Measurements from ENCODE around the gene EPHB1. TPM values are rescaled to one million over a fixed set of nuclear protein-coding genes. Genes with fewer than 3 reads are reported as not detected.
"Not testable (repeated sequence)": the region's sequence is repeated elsewhere in the genome, so short reads cannot be mapped to it uniquely, and the experiment has no call there.

The EPHB1 gene
- total RNA-seq, 2 experiments from 2014 or later = 0.39 to 0.91 TPM

- no peaks in the 10 kb centered on the region for H3K36me3 Mint-ChIP-seq
- no peak overlapping the region for H3K4me3 Mint-ChIP-seq
- ATAC-seq (ENCODE audit: low read depth) = no peak
- H3K27ac Mint-ChIP-seq = no peak overlapping the region
- H3K4me1 Mint-ChIP-seq = no peaks in the 10 kb centered on the region
- H3K9me3 Mint-ChIP-seq = no peaks in the 10 kb centered on the region
- no peak for DNase-seq
- peaks cover 10% of the 10 kb centered on the region for H3K27me3 Mint-ChIP-seq
- POLR2A ChIA-PET = no interaction called here
Observed at GRCh38 chr3:134992180-134992579, 197.1 kb downstream of the EPHB1 start.

- no peaks in the 10 kb centered on the region for H3K9me3 Mint-ChIP-seq
- H3K36me3 Mint-ChIP-seq = no peaks in the 10 kb centered on the region
- no peak overlapping the region for H3K27ac Mint-ChIP-seq
- H3K4me3 Mint-ChIP-seq = no peak overlapping the region
- no peaks in the 10 kb centered on the region for H3K4me1 Mint-ChIP-seq
- peaks cover 10% of the 10 kb centered on the region for H3K27me3 Mint-ChIP-seq
- POLR2A ChIA-PET = no interaction called here
- no peak for ATAC-seq (ENCODE audit: low read depth)
- no peak for DNase-seq
Observed at GRCh38 chr3:134992586-134992985, 197.5 kb downstream of the EPHB1 start.

- DNase-seq = no peak
- H3K4me1 Mint-ChIP-seq = no peaks in the 10 kb centered on the region
- H3K36me3 Mint-ChIP-seq = no peaks in the 10 kb centered on the region
- H3K4me3 Mint-ChIP-seq = no peak overlapping the region
- peaks cover 10% of the 10 kb centered on the region for H3K27me3 Mint-ChIP-seq
- no peak overlapping the region for H3K27ac Mint-ChIP-seq
- ATAC-seq (ENCODE audit: low read depth) = no peak
- no peaks in the 10 kb centered on the region for H3K9me3 Mint-ChIP-seq
- POLR2A ChIA-PET = no interaction called here
Observed at GRCh38 chr3:134993011-134993410, 198.0 kb downstream of the EPHB1 start.

- POLR2A ChIA-PET = no interaction called here
- DNase-seq (no peak), ATAC-seq (ENCODE audit: low read depth) (no peak)
- Mint-ChIP-seq H3K27ac (no peak overlapping the region), H3K36me3 (no peaks in the 10 kb centered on the region), H3K9me3 (no peaks in the 10 kb centered on the region), H3K4me3 (no peak overlapping the region), H3K27me3 (peaks cover 11% of the 10 kb centered on the region), H3K4me1 (no peaks in the 10 kb centered on the region)
Observed at GRCh38 chr3:134998158-134998557, 203.1 kb downstream of the EPHB1 start.

- no peaks in the 10 kb centered on the region for H3K36me3 Mint-ChIP-seq
- ATAC-seq (ENCODE audit: low read depth) (no peak), DNase-seq (no peak)
- H3K4me3 Mint-ChIP-seq = no peak overlapping the region
- no peaks in the 10 kb centered on the region for H3K9me3 Mint-ChIP-seq
- H3K27ac Mint-ChIP-seq = no peak overlapping the region
- peaks cover 11% of the 10 kb centered on the region for H3K27me3 Mint-ChIP-seq
- POLR2A ChIA-PET = no interaction called here
- H3K4me1 Mint-ChIP-seq = no peaks in the 10 kb centered on the region
Observed at GRCh38 chr3:134998855-134999254, 203.8 kb downstream of the EPHB1 start.

GRCh38 chr3:135000465-135000864 lies 205.4 kb downstream of the EPHB1 start:
- POLR2A ChIA-PET = no interaction called here
- H3K9me3 Mint-ChIP-seq = no peaks in the 10 kb centered on the region
- ATAC-seq (ENCODE audit: low read depth) = no peak

GRCh38 chr3:135005616-135006015 lies 210.6 kb downstream of the EPHB1 start:
- POLR2A ChIA-PET; H3K36me3 Mint-ChIP-seq; ATAC-seq (ENCODE audit: low read depth); H3K4me3 Mint-ChIP-seq; H3K4me1 Mint-ChIP-seq; H3K9me3 Mint-ChIP-seq; H3K27ac Mint-ChIP-seq; DNase-seq; H3K27me3 Mint-ChIP-seq: not testable (repeated sequence)

More at GRCh38 chr3:135000465-135000864, 205.4 kb downstream of the EPHB1 start:
- no peaks in the 10 kb centered on the region for H3K4me1 Mint-ChIP-seq
- no peak overlapping the region for H3K4me3 Mint-ChIP-seq
- DNase-seq = no peak
- no peaks in the 10 kb centered on the region for H3K36me3 Mint-ChIP-seq
- H3K27me3 Mint-ChIP-seq = peaks cover 8% of the 10 kb centered on the region
- H3K27ac Mint-ChIP-seq = no peak overlapping the region

- H3K27me3 Mint-ChIP-seq = no peaks in the 10 kb centered on the region
- peaks cover 3% of the 10 kb centered on the region for H3K9me3 Mint-ChIP-seq
- H3K27ac Mint-ChIP-seq = no peak overlapping the region
- no peak overlapping the region for H3K4me3 Mint-ChIP-seq
- no peaks in the 10 kb centered on the region for H3K36me3 Mint-ChIP-seq
- POLR2A ChIA-PET = no interaction called here
- no peaks in the 10 kb centered on the region for H3K4me1 Mint-ChIP-seq
- DNase-seq (no peak), ATAC-seq (ENCODE audit: low read depth) (no peak)
Observed at GRCh38 chr3:135007607-135008006, 212.5 kb downstream of the EPHB1 start.

GRCh38 chr3:135008326-135008725 lies 213.3 kb downstream of the EPHB1 start:
- H3K27me3 Mint-ChIP-seq = no peaks in the 10 kb centered on the region
- no peaks in the 10 kb centered on the region for H3K36me3 Mint-ChIP-seq
- no peaks in the 10 kb centered on the region for H3K4me1 Mint-ChIP-seq
- no peak overlapping the region for H3K27ac Mint-ChIP-seq
- ATAC-seq (ENCODE audit: low read depth) (no peak), DNase-seq (no peak)
- POLR2A ChIA-PET = no interaction called here
- no peak overlapping the region for H3K4me3 Mint-ChIP-seq
- peaks cover 3% of the 10 kb centered on the region for H3K9me3 Mint-ChIP-seq

GRCh38 chr3:135009014-135009413 lies 214.0 kb downstream of the EPHB1 start:
- Mint-ChIP-seq H3K27ac (no peak overlapping the region), H3K4me1 (no peaks in the 10 kb centered on the region), H3K4me3 (no peak overlapping the region), H3K27me3 (no peaks in the 10 kb centered on the region), H3K9me3 (peaks cover 3% of the 10 kb centered on the region), H3K36me3 (no peaks in the 10 kb centered on the region)
- ATAC-seq (ENCODE audit: low read depth) (no peak), DNase-seq (no peak)
- POLR2A ChIA-PET = no interaction called here

- Mint-ChIP-seq H3K4me1 (no peaks in the 10 kb centered on the region), H3K27ac (no peak overlapping the region), H3K4me3 (no peak overlapping the region), H3K27me3 (peaks cover 3% of the 10 kb centered on the region), H3K36me3 (no peaks in the 10 kb centered on the region), H3K9me3 (no peaks in the 10 kb centered on the region)
- ATAC-seq (ENCODE audit: low read depth) = no peak
- no peak for DNase-seq
- POLR2A ChIA-PET = no interaction called here
Observed at GRCh38 chr3:135012101-135012500, 217.0 kb downstream of the EPHB1 start.

GRCh38 chr3:135013206-135013605 lies 218.1 kb downstream of the EPHB1 start:
- ATAC-seq (ENCODE audit: low read depth) (no peak), DNase-seq (no peak)
- H3K36me3 Mint-ChIP-seq = no peaks in the 10 kb centered on the region
- peaks cover 3% of the 10 kb centered on the region for H3K27me3 Mint-ChIP-seq
- H3K9me3 Mint-ChIP-seq = no peaks in the 10 kb centered on the region
- H3K4me1 Mint-ChIP-seq = no peaks in the 10 kb centered on the region
- H3K27ac Mint-ChIP-seq = no peak overlapping the region
- H3K4me3 Mint-ChIP-seq = no peak overlapping the region
- POLR2A ChIA-PET = no interaction called here

- H3K9me3 Mint-ChIP-seq = no peaks in the 10 kb centered on the region
- POLR2A ChIA-PET = no interaction called here
- no peak overlapping the region for H3K4me3 Mint-ChIP-seq
- H3K4me1 Mint-ChIP-seq = no peaks in the 10 kb centered on the region
- no peaks in the 10 kb centered on the region for H3K36me3 Mint-ChIP-seq
- ATAC-seq (ENCODE audit: low read depth) (no peak), DNase-seq (no peak)
- H3K27me3 Mint-ChIP-seq = peaks cover 3% of the 10 kb centered on the region
- no peak overlapping the region for H3K27ac Mint-ChIP-seq
Observed at GRCh38 chr3:135014566-135014965, 219.5 kb downstream of the EPHB1 start.

- peaks cover 8% of the 10 kb centered on the region for H3K27me3 Mint-ChIP-seq
- POLR2A ChIA-PET = no interaction called here
Observed at GRCh38 chr3:135017003-135017893, 222.2 kb downstream of the EPHB1 start.

More at GRCh38 chr3:135017003-135017893, 222.2 kb downstream of the EPHB1 start:
- Mint-ChIP-seq H3K4me3 (no peak overlapping the region), H3K36me3 (no peaks in the 10 kb centered on the region), H3K9me3 (no peaks in the 10 kb centered on the region), H3K4me1 (no peaks in the 10 kb centered on the region), H3K27ac (no peak overlapping the region)
- ATAC-seq (ENCODE audit: low read depth) (no peak), DNase-seq (no peak)
